Stimulated activated CD4-positive, alpha-beta T cell treated with anti-CD3 and anti-CD28 coated beads, Interleukin-15, amount 100 ng/mL, for 1 hour (primary cell): Measurements from ENCODE around the gene C19orf12.

ENCODE experiments used
- DNase-seq, 2 donors: peaks; one replicate each; pipeline ENCODE4 v3.0.0-alpha.2; 2020; ENCODE audit warnings: low read depth in 1 of 2, low spot score in 1 of 2

C19orf12 gene

DNA sequence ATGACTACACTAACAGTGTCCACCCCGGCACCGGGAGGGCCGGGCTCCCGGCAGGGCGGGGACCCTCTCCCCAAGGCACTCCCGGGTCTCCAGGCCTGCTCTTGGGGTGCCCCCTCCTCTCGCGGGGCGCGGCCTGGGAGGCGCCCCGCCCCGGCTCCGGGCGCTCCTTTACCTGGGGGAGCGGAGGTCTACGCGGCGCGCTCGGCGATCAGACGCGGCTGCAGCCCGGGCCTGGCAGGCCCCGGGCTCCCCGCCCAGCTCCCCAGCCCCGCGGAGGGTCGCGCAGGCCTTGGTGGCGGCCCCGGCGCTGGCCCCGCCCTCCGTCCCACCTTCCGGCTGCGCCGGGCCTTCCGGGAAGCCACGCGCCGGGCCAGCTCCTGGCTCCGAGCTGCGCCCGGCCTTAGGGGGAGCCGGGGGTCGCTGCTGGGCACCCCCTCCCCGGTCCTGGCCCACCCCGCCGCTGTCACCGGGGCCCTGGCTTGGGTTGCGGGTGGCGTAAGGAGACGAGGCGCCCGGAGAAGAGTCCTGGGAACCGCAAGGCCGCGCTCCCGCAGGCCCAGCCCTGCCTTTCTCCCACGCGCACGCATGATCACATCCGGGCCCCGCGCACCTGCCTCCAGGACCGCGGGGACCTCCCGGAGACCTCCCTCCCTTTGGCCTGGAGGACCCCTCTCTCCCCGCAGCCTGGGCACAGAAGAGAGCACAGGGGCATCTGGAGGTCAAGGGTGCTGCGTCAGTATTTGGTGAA lies at the start of gene C19orf12:
C19orf12 (minus strand) TSS at position 309 of the 748 bp plus-strand sequence. CDS start 6,848 bp downstream, outside the sequence.
- peak; percentile 21 to 57 for DNase-seq

DNA sequence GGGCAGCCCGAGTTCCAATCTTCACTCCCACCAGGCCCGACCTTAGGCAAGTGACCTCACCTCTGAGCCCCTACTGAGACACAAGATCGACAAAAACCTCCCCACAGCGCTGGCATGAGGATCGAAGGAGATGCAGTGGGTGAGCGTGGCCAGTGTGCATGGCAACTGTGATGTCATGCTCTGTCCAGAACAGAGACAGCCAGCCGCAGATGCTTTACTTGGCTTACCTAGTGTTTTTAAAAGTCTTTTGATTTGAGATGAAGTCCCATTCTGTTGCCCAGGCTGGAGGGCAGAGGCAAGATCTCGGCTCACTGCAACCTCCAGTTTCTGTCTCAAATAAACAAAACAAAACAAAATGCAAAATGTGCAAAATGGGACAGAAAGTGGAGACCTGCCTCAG lies 49.3 kb upstream of the C19orf12 start:
- DNase-seq = no peak

DNA sequence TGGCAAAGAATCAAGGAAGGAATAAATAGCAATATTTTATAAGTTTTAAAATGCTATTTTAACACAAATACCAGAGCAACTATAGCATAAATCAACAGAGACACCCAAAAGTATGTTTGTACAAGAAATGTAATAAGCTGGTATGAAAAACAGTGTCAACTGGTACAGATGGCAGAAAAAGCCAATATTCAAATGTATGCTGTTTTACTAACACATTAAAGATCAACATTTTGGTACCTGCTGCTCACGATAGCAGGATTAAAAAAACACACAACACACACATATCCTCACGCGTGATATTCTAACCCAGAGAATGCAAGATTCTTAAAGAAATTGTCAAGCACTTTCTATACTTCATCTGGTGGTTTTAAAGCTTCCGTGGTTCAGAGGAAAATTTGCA lies 48.1 kb upstream of the C19orf12 start:
- DNase-seq = no peak

- no peak for DNase-seq
Measured at GRCh38 chr19:29761575-29762232, 46.6 kb upstream of the C19orf12 start.

- DNase-seq = no peak
Measured at GRCh38 chr19:29760752-29761502, 45.9 kb upstream of the C19orf12 start.

DNA sequence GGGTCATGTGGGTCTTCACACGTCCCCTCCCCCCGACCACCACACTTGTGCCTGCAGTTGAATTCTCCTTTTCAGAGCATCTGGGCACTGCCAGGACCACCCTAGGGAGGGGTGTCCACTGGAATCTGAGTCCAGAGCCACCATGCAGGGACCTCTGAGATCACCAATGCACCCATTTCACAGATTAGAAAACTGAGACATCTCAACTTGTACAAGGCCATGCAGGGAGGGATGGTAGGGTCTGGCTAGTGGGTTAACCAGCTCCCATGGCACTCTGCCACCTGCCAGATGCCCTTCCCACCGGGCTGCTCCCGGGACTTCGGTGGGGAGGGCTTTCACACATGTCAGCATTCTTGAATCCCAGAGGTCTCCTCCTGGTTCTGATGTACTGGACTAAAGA lies 44.3 kb upstream of the C19orf12 start:
- no peak for DNase-seq

- no peak for DNase-seq
Measured at GRCh38 chr19:29758863-29759262, 43.8 kb upstream of the C19orf12 start.

GRCh38 chr19:29757551-29757950 lies 42.5 kb upstream of the C19orf12 start:
- DNase-seq = no peak

- DNase-seq = no peak
Measured at GRCh38 chr19:29753934-29754305, 38.9 kb upstream of the C19orf12 start.

- DNase-seq = no peak
Measured at GRCh38 chr19:29753190-29753933, 38.3 kb upstream of the C19orf12 start.

DNA sequence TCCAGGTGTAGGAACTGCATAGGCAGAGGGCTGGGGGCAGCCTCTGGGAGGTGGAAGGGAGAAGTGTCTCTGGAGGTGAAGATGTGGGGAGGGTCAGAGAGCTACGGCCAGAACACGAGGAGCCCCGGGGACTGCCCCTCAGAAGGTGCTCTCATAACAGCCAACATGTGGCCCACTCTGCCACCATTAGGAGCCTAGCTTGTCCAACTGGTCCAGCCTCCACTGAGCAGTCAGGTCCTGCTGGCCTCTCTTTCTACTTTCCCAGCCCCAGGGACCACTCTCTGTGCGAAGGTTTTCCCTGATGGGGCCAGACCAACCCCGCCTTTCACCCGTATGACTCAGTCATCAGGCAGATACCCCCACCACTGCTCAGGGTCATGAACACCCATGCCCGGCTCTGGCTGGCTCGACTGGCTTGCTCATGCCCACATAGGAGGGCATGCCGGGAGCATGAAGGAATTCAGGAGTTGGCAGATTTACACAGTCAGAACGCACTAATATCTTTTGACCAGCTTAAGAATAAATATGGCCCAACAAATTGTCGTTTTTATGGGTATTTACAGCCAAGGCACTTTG lies 37.5 kb upstream of the C19orf12 start:
- DNase-seq = no peak

DNA sequence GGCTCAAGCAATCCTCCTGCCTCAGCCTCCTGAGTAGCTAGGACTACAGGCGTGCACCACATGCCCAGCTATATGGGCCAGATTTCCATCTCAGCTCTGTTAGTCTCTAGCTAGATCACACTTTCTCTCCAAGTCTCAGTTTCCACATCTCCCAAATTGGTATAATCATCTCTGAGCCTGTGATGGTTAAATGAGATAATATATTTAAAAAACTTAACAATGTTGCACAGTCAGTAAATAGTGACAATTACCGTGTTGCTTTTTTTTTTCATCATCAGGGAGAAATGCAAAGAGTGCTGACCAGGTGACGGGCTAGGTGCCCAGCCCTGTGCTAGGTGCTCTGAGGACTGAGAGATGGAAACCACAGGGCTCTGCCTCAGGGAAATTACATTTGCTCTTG lies 36.9 kb upstream of the C19orf12 start:
- DNase-seq = no peak

- DNase-seq = no peak
Measured at GRCh38 chr19:29750001-29750400, 34.9 kb upstream of the C19orf12 start.

- DNase-seq = no peak
Measured at GRCh38 chr19:29748996-29749849, 34.2 kb upstream of the C19orf12 start.

DNA sequence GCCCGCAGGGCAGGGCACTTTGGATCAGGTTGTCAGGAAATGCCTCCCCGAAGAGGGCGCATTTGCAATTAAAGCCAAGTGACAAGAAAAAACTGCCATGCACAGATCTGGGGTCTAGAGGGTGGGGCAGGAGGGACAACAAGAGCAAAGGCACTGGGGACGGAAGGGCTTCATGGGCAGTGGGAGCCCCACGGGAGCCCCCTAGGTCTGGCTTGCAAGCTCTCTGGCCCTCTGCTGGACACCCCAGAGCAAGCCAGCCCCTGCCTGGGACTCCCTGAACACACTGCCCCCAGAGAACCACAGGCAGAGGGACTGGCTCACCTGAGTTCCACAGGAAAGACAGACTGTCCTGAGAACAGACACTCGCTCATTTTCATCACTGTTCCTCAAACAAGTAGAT lies 30.2 kb upstream of the C19orf12 start:
- DNase-seq = no peak

- no peak for DNase-seq
Measured at GRCh38 chr19:29743681-29744080, 28.6 kb upstream of the C19orf12 start.

- no peak for DNase-seq
Measured at GRCh38 chr19:29741776-29742175, 26.7 kb upstream of the C19orf12 start.

DNA sequence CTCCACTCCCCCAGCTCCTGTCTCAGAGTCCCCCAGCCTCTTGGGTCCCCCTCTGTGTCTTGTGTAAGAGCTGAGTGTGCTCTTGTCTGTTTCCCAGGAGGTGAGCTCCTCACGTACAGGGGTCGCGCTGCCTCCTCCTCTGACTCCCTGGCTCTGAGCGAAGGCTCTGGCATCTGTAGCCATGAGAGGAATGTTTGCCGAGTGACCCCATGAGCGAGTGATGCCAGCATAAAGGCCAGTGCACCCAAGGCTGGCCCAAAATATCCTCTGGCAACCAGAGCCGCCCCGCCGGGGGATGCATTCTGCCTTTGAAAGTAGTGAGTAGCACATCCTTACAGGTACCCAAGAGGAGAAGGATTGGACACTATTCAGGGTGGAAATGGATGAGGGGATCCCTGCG lies 26.2 kb upstream of the C19orf12 start:
- DNase-seq = no peak

DNA sequence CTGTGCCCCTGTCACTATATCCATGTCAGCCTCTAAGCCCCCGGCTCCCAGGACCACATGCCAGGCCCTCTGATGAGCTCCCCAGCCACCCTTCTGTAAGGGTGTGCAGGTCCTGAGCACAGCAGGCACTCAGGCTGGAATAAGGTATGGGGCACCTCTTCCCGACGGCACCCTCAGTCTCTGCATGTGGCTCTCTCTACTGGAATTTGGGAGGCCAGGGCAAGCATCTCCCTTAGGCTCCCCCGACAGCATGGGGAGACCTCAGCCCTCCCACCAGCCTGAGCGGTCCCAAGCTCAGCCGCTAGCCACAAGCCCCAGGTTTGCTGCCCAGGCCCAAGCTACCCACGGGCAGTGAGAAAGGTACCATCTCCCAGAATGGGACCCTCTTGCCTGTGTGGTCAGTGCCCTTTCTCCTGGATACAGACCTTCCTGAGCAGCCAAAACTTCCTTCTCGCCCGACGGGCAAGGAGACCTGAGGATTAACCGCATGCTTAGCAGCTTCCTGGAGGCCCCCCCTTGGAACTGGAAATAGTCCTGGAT lies 22.5 kb upstream of the C19orf12 start:
- no peak for DNase-seq

DNA sequence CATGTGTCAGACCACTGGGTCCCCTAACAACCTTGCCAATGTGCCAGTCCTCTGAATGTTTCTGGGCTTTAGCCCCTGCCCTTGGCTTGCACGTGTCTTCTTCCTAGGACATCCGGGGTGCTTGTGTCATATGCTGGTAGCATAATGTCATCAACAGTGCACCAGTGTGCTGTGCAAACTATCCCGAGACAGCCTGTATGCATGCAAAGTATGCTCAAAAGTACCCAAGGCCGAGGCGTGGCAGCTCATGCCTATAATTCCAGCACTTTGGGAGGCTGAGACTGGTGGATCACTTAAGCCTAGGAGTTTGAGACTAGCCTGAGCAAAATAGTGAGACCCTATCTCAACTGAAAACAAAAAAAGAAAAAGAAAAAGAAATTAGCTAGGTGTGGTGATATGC lies 20.8 kb upstream of the C19orf12 start:
- no peak for DNase-seq
